Measurements from ENCODE around the gene PPP1R7. TPM values are rescaled to one million over a fixed set of nuclear protein-coding genes. Genes with fewer than 3 reads are reported as not detected.

Gene PPP1R7
- total RNA-seq, 1 donor from 2014 or later = 57.7 TPM

GRCh38 chr2:241121008-241121407, 29.3 kb upstream of the PPP1R7 start:
- DNase-seq (ENCODE audit: low read depth) = no peak
- H3K4me3 ChIP-seq (ENCODE audit: low read depth, low read length) = no peak overlapping the region
- TF ChIP-seq, protein P1, sequence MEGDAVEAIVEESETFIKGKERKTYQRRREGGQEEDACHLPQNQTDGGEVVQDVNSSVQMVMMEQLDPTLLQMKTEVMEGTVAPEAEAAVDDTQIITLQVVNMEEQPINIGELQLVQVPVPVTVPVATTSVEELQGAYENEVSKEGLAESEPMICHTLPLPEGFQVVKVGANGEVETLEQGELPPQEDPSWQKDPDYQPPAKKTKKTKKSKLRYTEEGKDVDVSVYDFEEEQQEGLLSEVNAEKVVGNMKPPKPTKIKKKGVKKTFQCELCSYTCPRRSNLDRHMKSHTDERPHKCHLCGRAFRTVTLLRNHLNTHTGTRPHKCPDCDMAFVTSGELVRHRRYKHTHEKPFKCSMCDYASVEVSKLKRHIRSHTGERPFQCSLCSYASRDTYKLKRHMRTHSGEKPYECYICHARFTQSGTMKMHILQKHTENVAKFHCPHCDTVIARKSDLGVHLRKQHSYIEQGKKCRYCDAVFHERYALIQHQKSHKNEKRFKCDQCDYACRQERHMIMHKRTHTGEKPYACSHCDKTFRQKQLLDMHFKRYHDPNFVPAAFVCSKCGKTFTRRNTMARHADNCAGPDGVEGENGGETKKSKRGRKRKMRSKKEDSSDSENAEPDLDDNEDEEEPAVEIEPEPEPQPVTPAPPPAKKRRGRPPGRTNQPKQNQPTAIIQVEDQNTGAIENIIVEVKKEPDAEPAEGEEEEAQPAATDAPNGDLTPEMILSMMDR (conservative IDR thresholded peaks at IDR 0.05; ENCODE audit: low read depth, low read length) = no peak

- TF ChIP-seq, protein P1 (conservative IDR thresholded peaks at IDR 0.05; ENCODE audit: low read depth, low read length) = no peak
- no peak overlapping the region for H3K4me3 ChIP-seq (ENCODE audit: low read depth, low read length)
- no peak for DNase-seq (ENCODE audit: low read depth)
Observed at GRCh38 chr2:241122376-241123002, 27.8 kb upstream of the PPP1R7 start.

DNA sequence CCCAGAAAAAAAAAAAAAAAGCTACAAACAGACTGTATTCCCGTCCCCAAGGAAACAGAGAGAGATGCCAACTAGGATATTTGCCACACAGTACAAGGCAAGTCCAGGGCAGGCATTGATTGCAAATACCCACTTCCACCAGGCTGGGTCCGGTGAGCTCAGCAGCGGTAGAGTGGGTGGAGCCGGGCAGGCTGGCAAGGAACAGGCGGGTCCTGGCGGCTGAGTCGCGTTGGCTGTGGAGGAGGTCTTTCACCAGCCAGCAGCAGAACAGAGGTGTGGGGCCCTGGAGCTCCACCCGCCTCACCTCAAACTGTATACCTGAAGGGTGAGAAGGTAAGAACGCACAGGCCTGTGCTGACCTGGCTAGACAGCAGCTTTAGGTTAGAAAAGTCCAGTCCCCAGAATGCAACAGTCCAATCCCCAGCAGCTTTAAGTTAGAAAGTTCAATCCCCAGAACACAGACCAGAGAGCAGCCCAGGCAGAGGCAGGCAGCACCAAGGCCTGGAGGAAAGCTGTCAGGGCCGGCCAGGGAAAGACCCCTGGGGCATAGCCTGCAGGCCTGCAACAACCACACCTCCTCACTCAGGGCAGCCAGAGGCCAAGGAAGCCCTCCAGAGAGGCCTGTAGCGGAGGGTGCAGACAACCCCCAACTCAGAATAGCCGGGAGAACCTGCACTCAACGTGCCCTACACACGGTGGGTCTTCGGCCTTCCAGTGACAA, 26.3 kb upstream of the PPP1R7 start:
- no peak for DNase-seq (ENCODE audit: low read depth)
- TF ChIP-seq, protein P1 (conservative IDR thresholded peaks at IDR 0.05; ENCODE audit: low read depth, low read length) = no peak
- H3K4me3 ChIP-seq (ENCODE audit: low read depth, low read length) = no peak overlapping the region

DNA sequence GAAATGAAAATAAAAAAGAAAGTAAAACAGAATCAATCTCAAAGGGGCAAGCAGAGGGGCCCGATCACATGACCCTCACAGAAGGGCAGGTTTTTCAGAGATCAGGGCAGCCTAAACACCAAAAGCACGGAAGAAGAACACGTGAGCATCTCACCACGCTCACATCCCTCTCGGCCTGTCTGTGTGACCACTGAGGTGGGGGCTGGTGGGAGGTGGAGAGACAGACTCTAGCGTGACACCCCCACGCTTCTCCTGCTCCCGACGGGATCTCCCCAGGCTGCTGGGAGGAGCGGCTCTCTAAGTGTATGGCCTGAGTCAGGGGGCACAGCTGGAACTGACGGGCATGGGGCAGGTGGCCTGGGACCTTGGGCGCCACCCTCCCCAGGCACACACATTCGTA, 24.6 kb upstream of the PPP1R7 start:
- TF ChIP-seq, protein P1 (conservative IDR thresholded peaks at IDR 0.05; ENCODE audit: low read depth, low read length) = no peak
- no peak for DNase-seq (ENCODE audit: low read depth)

GRCh38 chr2:241126201-241126611, 24.1 kb upstream of the PPP1R7 start:
- no peak for DNase-seq (ENCODE audit: low read depth)
- TF ChIP-seq, protein P1 (conservative IDR thresholded peaks at IDR 0.05; ENCODE audit: low read depth, low read length) = no peak
- no peak overlapping the region for H3K4me3 ChIP-seq (ENCODE audit: low read depth, low read length)

More for the DNA sequence above, 24.6 kb upstream of the PPP1R7 start:
- no peak overlapping the region for H3K4me3 ChIP-seq (ENCODE audit: low read depth, low read length)

- no peak for DNase-seq (ENCODE audit: low read depth)
- no peak overlapping the region for H3K4me3 ChIP-seq (ENCODE audit: low read depth, low read length)
- TF ChIP-seq, protein P1 (conservative IDR thresholded peaks at IDR 0.05; ENCODE audit: low read depth, low read length) = no peak
Observed at GRCh38 chr2:241126771-241127202, 23.5 kb upstream of the PPP1R7 start.

All from epithelial cell of proximal tubule (primary cell).